ENCODE data around the gene NCOA1. TPM values are rescaled to one million over a fixed set of nuclear protein-coding genes. Genes with fewer than 3 reads are reported as not detected.
"Not testable (repeated sequence)": the region's sequence is repeated elsewhere in the genome, so short reads cannot be mapped to it uniquely, and the experiment has no call there.

Gene NCOA1
- total RNA-seq, 1 donor from 2014 or later: 3.4 TPM

DNA sequence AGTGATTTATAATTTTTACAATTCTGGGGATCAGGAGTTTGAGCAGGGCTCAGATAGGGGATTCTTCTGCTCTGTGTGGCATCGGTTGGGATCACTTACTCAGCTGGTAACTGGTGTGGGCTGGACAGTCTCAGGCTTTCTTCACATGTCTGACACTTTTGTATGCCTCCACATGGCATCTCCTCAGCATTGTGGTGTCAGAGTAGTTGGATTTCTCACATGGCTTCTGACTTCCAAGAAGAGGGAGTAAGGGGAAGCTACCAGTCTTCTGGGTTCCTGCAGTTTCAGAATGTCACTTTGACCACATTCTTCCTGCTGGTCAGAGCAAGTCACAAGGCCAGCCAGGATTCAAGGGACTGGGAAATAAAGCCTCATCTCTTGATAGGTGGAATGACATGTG is 55.6 kb downstream of the NCOA1 start:
- no peak overlapping the region for H3K4me3 ChIP-seq (ENCODE audit: low read depth, low read length)
- H3K27me3 ChIP-seq (ENCODE audit: control insufficient read depth, insufficient read depth, low read length): no peaks in the 10 kb centered on the region
- DNase-seq (ENCODE audit: low read depth) (no peak), FAIRE-seq (no peak)
- no peaks in the 10 kb centered on the region for H3K36me3 ChIP-seq (ENCODE audit: control insufficient read depth, insufficient read depth, low read length)
- TF ChIP-seq, protein P1, sequence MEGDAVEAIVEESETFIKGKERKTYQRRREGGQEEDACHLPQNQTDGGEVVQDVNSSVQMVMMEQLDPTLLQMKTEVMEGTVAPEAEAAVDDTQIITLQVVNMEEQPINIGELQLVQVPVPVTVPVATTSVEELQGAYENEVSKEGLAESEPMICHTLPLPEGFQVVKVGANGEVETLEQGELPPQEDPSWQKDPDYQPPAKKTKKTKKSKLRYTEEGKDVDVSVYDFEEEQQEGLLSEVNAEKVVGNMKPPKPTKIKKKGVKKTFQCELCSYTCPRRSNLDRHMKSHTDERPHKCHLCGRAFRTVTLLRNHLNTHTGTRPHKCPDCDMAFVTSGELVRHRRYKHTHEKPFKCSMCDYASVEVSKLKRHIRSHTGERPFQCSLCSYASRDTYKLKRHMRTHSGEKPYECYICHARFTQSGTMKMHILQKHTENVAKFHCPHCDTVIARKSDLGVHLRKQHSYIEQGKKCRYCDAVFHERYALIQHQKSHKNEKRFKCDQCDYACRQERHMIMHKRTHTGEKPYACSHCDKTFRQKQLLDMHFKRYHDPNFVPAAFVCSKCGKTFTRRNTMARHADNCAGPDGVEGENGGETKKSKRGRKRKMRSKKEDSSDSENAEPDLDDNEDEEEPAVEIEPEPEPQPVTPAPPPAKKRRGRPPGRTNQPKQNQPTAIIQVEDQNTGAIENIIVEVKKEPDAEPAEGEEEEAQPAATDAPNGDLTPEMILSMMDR (IDR thresholded peaks at IDR 0.05; ENCODE audit: insufficient read depth, low read length, severe bottlenecking): no peak

DNA sequence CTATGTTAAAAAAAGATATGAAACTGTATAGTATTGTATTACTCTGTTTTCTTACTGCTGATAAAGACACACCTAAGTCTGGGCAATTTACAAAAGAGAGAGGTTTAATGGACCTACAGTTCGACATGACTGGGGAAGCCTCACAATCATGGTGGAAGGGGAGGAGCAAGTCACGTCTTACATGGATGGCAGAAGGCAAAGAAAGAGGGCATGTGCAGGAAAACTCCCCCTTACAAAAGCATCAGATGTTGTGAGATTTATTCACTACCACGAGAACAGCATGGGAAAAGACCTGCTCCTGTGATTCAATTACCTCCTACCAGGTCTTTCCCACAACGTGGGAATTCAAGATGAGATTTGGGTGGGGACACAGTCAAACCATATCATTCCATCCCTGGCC is 57.0 kb downstream of the NCOA1 start:
- Histone ChIP-seq H3K36me3 (ENCODE audit: control insufficient read depth, insufficient read depth, low read length) (no peaks in the 10 kb centered on the region), H3K27me3 (ENCODE audit: control insufficient read depth, insufficient read depth, low read length) (no peaks in the 10 kb centered on the region), H3K4me3 (ENCODE audit: low read depth, low read length) (no peak overlapping the region)
- TF ChIP-seq, protein P1 (IDR thresholded peaks at IDR 0.05; ENCODE audit: insufficient read depth, low read length, severe bottlenecking): no peak
- FAIRE-seq: no peak
- DNase-seq (ENCODE audit: low read depth): no peak

DNA sequence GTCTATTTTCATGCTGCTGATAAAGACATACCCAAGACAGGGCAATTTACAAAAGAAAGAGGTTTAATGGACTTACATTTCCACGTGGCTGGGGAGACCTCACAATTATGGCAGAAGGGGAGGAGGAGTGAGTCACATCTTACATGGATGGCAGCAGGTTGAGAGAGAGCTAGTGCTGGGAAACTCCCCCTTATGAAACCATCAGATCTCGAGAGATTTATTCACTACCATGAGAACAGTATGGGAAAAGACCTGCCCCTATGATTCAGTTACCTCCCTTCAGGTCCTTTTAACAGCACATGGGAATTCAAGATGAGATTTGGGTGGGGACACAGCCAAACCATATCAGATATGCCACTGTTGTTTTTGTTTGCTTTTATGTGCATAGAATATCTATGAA is 59.2 kb downstream of the NCOA1 start:
- H3K36me3 ChIP-seq (ENCODE audit: control insufficient read depth, insufficient read depth, low read length); H3K4me3 ChIP-seq (ENCODE audit: low read depth, low read length); H3K27me3 ChIP-seq (ENCODE audit: control insufficient read depth, insufficient read depth, low read length); FAIRE-seq: not testable (repeated sequence)
- peak; percentile 6 for DNase-seq (ENCODE audit: low read depth)

DNA sequence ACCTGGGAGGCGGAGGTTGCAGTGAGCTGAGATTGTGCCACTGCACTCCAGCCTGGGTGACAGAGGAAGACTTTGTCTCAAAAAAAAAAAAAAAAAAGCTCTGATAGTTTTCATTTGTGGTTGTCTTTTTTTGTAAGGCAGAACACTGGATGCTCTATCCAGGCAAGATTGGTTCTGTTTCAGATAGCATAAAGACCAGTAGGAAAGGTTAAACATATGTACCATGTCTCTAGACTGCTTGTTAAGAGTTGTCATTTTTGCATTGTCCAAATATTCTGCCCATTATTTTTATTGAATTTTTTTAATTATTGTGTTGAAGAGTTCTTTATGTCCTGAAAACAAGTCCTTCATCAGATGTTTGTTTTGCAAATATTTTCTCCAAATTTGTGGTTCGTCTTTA is 60.0 kb downstream of the NCOA1 start:
- no peak overlapping the region for H3K4me3 ChIP-seq (ENCODE audit: low read depth, low read length)
- H3K36me3 ChIP-seq (ENCODE audit: control insufficient read depth, insufficient read depth, low read length): peaks cover 1% of the 10 kb centered on the region
- TF ChIP-seq, protein P1 (IDR thresholded peaks at IDR 0.05; ENCODE audit: insufficient read depth, low read length, severe bottlenecking): no peak
- DNase-seq (ENCODE audit: low read depth): no peak
- no peak for FAIRE-seq
- H3K27me3 ChIP-seq (ENCODE audit: control insufficient read depth, insufficient read depth, low read length): no peaks in the 10 kb centered on the region

DNA sequence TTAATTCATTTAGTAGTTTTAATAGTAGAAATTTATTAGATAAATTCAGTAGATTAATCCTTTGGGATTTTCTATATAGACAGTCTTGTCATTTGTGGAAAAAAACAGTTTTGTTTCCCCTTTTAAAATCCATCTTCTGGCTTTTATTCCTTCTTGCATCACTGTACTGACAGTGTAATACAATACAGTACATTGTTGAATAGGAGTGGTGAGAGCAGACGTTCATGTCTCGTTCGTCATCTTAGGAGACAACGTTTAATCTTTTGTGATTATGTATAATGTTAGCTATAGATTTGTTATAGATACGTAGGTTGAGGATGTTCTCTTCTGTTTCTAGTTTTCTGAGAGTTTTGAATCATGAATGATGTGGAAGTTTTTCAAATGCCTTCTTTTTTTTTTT is 61.8 kb downstream of the NCOA1 start:
- TF ChIP-seq, protein P1 (IDR thresholded peaks at IDR 0.05; ENCODE audit: insufficient read depth, low read length, severe bottlenecking): no peak
- DNase-seq (ENCODE audit: low read depth) (no peak), FAIRE-seq (no peak)

DNA sequence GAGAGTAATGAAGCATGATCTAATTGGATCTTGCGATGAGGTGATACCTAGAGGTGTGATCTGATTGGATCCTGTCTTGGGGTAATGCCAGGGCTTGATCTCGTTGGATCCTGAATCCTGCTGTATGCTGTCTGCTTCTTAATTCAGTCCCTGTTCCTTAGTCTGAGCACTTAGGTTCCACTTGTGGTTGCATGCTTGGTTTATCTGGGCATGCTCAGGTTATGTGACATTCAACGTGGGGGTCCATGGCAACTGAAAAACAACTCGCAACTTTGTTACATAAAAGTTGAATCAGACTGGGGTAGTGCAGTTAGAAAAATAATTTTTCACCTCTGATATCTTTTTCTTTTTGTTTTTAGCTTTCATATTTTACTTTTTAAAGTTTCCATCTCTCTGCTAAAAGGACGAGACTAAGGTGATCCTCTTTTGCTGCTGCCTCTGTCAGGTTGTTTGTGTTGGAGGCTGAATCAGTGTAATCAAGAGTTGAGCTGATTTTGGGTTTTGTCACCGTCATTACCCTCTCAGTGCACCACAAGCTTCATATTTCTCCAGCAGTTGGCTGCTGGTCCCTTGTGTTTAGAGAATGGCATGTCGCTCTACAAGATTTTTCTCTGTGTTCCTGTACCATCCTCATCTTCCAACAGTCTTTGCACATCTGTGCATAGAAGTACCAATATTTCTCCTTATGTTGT is 67.9 kb downstream of the NCOA1 start:
- TF ChIP-seq, protein P1 (IDR thresholded peaks at IDR 0.05; ENCODE audit: insufficient read depth, low read length, severe bottlenecking): no peak
- DNase-seq (ENCODE audit: low read depth): no peak
- peak; percentile 28 for FAIRE-seq
- no peaks in the 10 kb centered on the region for H3K27me3 ChIP-seq (ENCODE audit: control insufficient read depth, insufficient read depth, low read length)
- no peak overlapping the region for H3K4me3 ChIP-seq (ENCODE audit: low read depth, low read length)
- H3K36me3 ChIP-seq (ENCODE audit: control insufficient read depth, insufficient read depth, low read length): peaks cover 1% of the 10 kb centered on the region

More for the DNA sequence above, 61.8 kb downstream of the NCOA1 start:
- peaks cover 1% of the 10 kb centered on the region for H3K36me3 ChIP-seq (ENCODE audit: control insufficient read depth, insufficient read depth, low read length)
- no peaks in the 10 kb centered on the region for H3K27me3 ChIP-seq (ENCODE audit: control insufficient read depth, insufficient read depth, low read length)
- H3K4me3 ChIP-seq (ENCODE audit: low read depth, low read length): no peak overlapping the region

All from bronchial epithelial cell (primary cell).